ENCODE data around the gene DGCR2.

GRCh38 chr22:19038728-19039447, 83.3 kb downstream of the DGCR2 start:
- TF ChIP-seq CTCF (IDR thresholded peaks at IDR 0.05) = no peak
- TF ChIP-seq EZH2 (IDR thresholded peaks at IDR 0.05) = no peak
